ENCODE results near the gene SGCA.

- TF ChIP-seq CTCF (IDR thresholded peaks at IDR 0.05; ENCODE audit: low read depth, low read length, missing input control), result no peak
- no peak for TF ChIP-seq ZBTB33 (IDR thresholded peaks at IDR 0.05)
- TF ChIP-seq, protein P1, sequence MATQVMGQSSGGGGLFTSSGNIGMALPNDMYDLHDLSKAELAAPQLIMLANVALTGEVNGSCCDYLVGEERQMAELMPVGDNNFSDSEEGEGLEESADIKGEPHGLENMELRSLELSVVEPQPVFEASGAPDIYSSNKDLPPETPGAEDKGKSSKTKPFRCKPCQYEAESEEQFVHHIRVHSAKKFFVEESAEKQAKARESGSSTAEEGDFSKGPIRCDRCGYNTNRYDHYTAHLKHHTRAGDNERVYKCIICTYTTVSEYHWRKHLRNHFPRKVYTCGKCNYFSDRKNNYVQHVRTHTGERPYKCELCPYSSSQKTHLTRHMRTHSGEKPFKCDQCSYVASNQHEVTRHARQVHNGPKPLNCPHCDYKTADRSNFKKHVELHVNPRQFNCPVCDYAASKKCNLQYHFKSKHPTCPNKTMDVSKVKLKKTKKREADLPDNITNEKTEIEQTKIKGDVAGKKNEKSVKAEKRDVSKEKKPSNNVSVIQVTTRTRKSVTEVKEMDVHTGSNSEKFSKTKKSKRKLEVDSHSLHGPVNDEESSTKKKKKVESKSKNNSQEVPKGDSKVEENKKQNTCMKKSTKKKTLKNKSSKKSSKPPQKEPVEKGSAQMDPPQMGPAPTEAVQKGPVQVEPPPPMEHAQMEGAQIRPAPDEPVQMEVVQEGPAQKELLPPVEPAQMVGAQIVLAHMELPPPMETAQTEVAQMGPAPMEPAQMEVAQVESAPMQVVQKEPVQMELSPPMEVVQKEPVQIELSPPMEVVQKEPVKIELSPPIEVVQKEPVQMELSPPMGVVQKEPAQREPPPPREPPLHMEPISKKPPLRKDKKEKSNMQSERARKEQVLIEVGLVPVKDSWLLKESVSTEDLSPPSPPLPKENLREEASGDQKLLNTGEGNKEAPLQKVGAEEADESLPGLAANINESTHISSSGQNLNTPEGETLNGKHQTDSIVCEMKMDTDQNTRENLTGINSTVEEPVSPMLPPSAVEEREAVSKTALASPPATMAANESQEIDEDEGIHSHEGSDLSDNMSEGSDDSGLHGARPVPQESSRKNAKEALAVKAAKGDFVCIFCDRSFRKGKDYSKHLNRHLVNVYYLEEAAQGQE (IDR thresholded peaks at IDR 0.05), result no peak
These were observed 32.1 kb upstream of the SGCA start for GRCh38 chr17:50133769-50134099.

Measured in liver (tissue), 2 donors.